ENCODE measurements around the gene DEDD2. TPM values are rescaled to one million over a fixed set of nuclear protein-coding genes. Genes with fewer than 3 reads are reported as not detected.

Gene DEDD2
- total and polyA plus RNA-seq, 2 donors (not counting 3 experiments of a cell fraction or from before 2014, with no cell fraction given) = 19.5 to 34.8 TPM

- no peak overlapping the region for H2AFZ ChIP-seq (ENCODE audit: low read depth, low read length)
- DNase-seq (ENCODE audit: low read depth, low spot score) (no peak), FAIRE-seq (no peak)
- peaks cover 18 to 55% of the 10 kb centered on the region in 2 experiments for H3K36me3 ChIP-seq (ENCODE audit: control insufficient read depth in 2 of 2, extremely low read depth in 1 of 2, insufficient read depth in 2 of 2, low read length in 2 of 2)
- no peak overlapping the region for H3K4me2 ChIP-seq (ENCODE audit: insufficient read depth, low read length)
- ChIA-PET POLR2A (interaction anchor here (0.7 kb wide), 1 partner anchor 84 kb away, joined by 3 read pairs; no protein-coding TSS in a partner anchor), CTCF (interaction anchor here (0.7 to 1.4 kb wide), 3 partner anchors 11 to 50 kb away, joined by 3 read pairs; no protein-coding TSS in a partner anchor)
- no peak overlapping the region for H3K27ac ChIP-seq (ENCODE audit: insufficient read depth, low read depth, low read length)
- BruUV-seq (replicated peaks) = no TSS peak
- no peaks in the 10 kb centered on the region for H3K9me3 ChIP-seq (replicated peaks; ENCODE audit: control insufficient read depth, insufficient read depth, low read length)
- H3K9me1 ChIP-seq (replicated peaks; ENCODE audit: control insufficient read depth, extremely low read depth, insufficient read depth, low read length) = no peaks in the 10 kb centered on the region
- H3K79me2 ChIP-seq (ENCODE audit: control insufficient read depth, insufficient read depth, low read length) = peaks cover 20% of the 10 kb centered on the region
- intact Hi-C loops (cut with micrococcal nuclease) = no loop called here
- no peaks in the 10 kb centered on the region for H4K20me1 ChIP-seq (replicated peaks; ENCODE audit: control insufficient read depth, extremely low read depth, insufficient read depth, low read length)
- no peaks in the 10 kb centered on the region for H3K27me3 ChIP-seq (ENCODE audit: control insufficient read depth in 2 of 2, insufficient read depth in 2 of 2, low read length in 2 of 2)
- H3K9ac ChIP-seq (replicated peaks; ENCODE audit: extremely low read depth, insufficient read depth, low read length) = no peak overlapping the region
- no peaks in the 10 kb centered on the region for H3K4me1 ChIP-seq (ENCODE audit: control insufficient read depth, extremely low read depth, insufficient read depth, low read length)
- H3K4me3 ChIP-seq (replicated peaks in 1 of 3; ENCODE audit: insufficient read depth in 1 of 3, low read depth in 1 of 3, low read length in 3 of 3) = no peak overlapping the region
- dilution Hi-C loops (cut with MboI; ENCODE audit: extremely low pct_ligation_motif_present, low sequenced_read_pairs) = no loop called here
- TF ChIP-seq GATA2 (IDR thresholded peaks at IDR 0.05; ENCODE audit: insufficient read depth, insufficient read length, low read depth, low read length) (no peak), MYC (IDR thresholded peaks at IDR 0.05; ENCODE audit: low read depth, low read length) (no peak), POLR2AphosphoS5 (IDR thresholded peaks at IDR 0.05; ENCODE audit: insufficient read depth, low read depth, low read length) (no peak), CTCF (IDR thresholded peaks at IDR 0.05; ENCODE audit: extremely low read depth in 1 of 2, insufficient read depth in 1 of 2, low read depth in 1 of 2, low read length in 2 of 2) (no peak), FOS (IDR thresholded peaks at IDR 0.05; ENCODE audit: borderline replicate concordance, insufficient read depth, low read length) (no peak), POLR2A (IDR thresholded peaks at IDR 0.05; ENCODE audit: low read depth, low read length) (no peak), EZH2 (IDR thresholded peaks at IDR 0.05; ENCODE audit: borderline replicate concordance, low read depth, low read length, severe bottlenecking) (no peak), JUN (IDR thresholded peaks at IDR 0.05; ENCODE audit: borderline replicate concordance, insufficient read depth, insufficient read length, low read depth) (no peak), MAX (IDR thresholded peaks at IDR 0.05; ENCODE audit: insufficient read depth, insufficient read length) (no peak)
These were observed 12.4 kb upstream of the DEDD2 start for GRCh38 chr19:42229855-42230351.

Measured in endothelial cell of umbilical vein (primary cell).